Measurements from ENCODE around the gene KIAA0319L. TPM values are rescaled to one million over a fixed set of nuclear protein-coding genes. Genes with fewer than 3 reads are reported as not detected.

The KIAA0319L gene
- total and polyA plus RNA-seq, 3 experiments from 2014 or later = 28.5 to 30.4 (median 29.3) TPM

GRCh38 chr1:35433714-35434113 is 123.5 kb downstream of the KIAA0319L start:
- Histone ChIP-seq H3K9me3 (ENCODE audit: low read length) (no peaks in the 10 kb centered on the region), H3K36me3 (ENCODE audit: insufficient read depth, low read length) (peaks cover 20% of the 10 kb centered on the region), H3K27ac (ENCODE audit: low read depth, low read length) (no peak overlapping the region), H3K27me3 (ENCODE audit: insufficient read depth, low read length, poor library complexity, severe bottlenecking) (no peaks in the 10 kb centered on the region), H3K4me1 (ENCODE audit: insufficient read depth, low read length) (no peaks in the 10 kb centered on the region), H3K4me3 (ENCODE audit: low read length) (no peak overlapping the region)
- CTCF ChIA-PET = no interaction called here
- Mint-ChIP-seq H3K9me3 (no peaks in the 10 kb centered on the region), H3K4me1 (peaks cover 0 to 14% (median 5%) of the 10 kb centered on the region in 3 donors), H3K4me3 (no peak overlapping the region), H3K27me3 (peaks cover 0 to 2% of the 10 kb centered on the region in 2 donors), H3K36me3 (peaks cover 8 to 70% (median 24%) of the 10 kb centered on the region in 3 donors), H3K27ac (peak overlapping the region in 1 of 8 donors; percentile 41)
- no peak for DNase-seq
- POLR2A ChIA-PET = no interaction called here

GRCh38 chr1:35432231-35432630 is 125.0 kb downstream of the KIAA0319L start:
- peaks cover 18% of the 10 kb centered on the region for H3K36me3 ChIP-seq (ENCODE audit: insufficient read depth, low read length)
- no peaks in the 10 kb centered on the region for H3K4me1 ChIP-seq (ENCODE audit: insufficient read depth, low read length)
- H3K4me3 ChIP-seq (ENCODE audit: low read length) = no peak overlapping the region
- H3K27ac ChIP-seq (ENCODE audit: low read depth, low read length) = no peak overlapping the region
- Mint-ChIP-seq H3K9me3 (no peaks in the 10 kb centered on the region), H3K27ac (peak overlapping the region in 1 of 8 donors; percentile 6), H3K27me3 (peaks cover 0 to 2% of the 10 kb centered on the region in 2 donors), H3K4me3 (no peak overlapping the region), H3K36me3 (peaks cover 8 to 56% (median 19%) of the 10 kb centered on the region in 3 donors), H3K4me1 (peaks cover 0 to 14% (median 5%) of the 10 kb centered on the region in 3 donors)
- ChIA-PET CTCF (interaction anchor here (0.8 kb wide), 1 partner anchor 13 kb away, joined by 3 read pairs; no protein-coding TSS in a partner anchor), POLR2A (no interaction called here)
- DNase-seq = no peak
- H3K27me3 ChIP-seq (ENCODE audit: insufficient read depth, low read length, poor library complexity, severe bottlenecking) = no peaks in the 10 kb centered on the region
- no peaks in the 10 kb centered on the region for H3K9me3 ChIP-seq (ENCODE audit: low read length)

GRCh38 chr1:35431173-35431599 is 126.0 kb downstream of the KIAA0319L start:
- H3K27ac ChIP-seq (ENCODE audit: low read depth, low read length) = no peak overlapping the region
- peak overlapping the region in 5 of 8 donors; percentile 1 to 74 (median 56) for H3K27ac Mint-ChIP-seq
- no peak overlapping the region for H3K4me3 ChIP-seq (ENCODE audit: low read length)
- peaks cover 5 to 46% (median 15%) of the 10 kb centered on the region in 3 donors for H3K36me3 Mint-ChIP-seq
- peaks cover 0 to 14% (median 5%) of the 10 kb centered on the region in 3 donors for H3K4me1 Mint-ChIP-seq
- no peaks in the 10 kb centered on the region for H3K9me3 ChIP-seq (ENCODE audit: low read length)
- no peaks in the 10 kb centered on the region for H3K27me3 ChIP-seq (ENCODE audit: insufficient read depth, low read length, poor library complexity, severe bottlenecking)
- H3K9me3 Mint-ChIP-seq = no peaks in the 10 kb centered on the region
- peaks cover 0 to 2% of the 10 kb centered on the region in 2 donors for H3K27me3 Mint-ChIP-seq
- no peaks in the 10 kb centered on the region for H3K4me1 ChIP-seq (ENCODE audit: insufficient read depth, low read length)
- DNase-seq = no peak
- POLR2A ChIA-PET = no interaction called here
- CTCF ChIA-PET = no interaction called here
- peaks cover 14% of the 10 kb centered on the region for H3K36me3 ChIP-seq (ENCODE audit: insufficient read depth, low read length)
- H3K4me3 Mint-ChIP-seq = no peak overlapping the region

- Mint-ChIP-seq H3K27me3 (peaks cover 0 to 2% of the 10 kb centered on the region in 2 donors), H3K9me3 (no peaks in the 10 kb centered on the region), H3K4me1 (peaks cover 0 to 14% (median 5%) of the 10 kb centered on the region in 3 donors), H3K4me3 (no peak overlapping the region), H3K27ac (peak overlapping the region in 2 of 8 donors; percentile 56 to 66), H3K36me3 (peaks cover 5 to 42% (median 15%) of the 10 kb centered on the region in 3 donors)
- Histone ChIP-seq H3K27me3 (ENCODE audit: insufficient read depth, low read length, poor library complexity, severe bottlenecking) (no peaks in the 10 kb centered on the region), H3K4me3 (ENCODE audit: low read length) (no peak overlapping the region), H3K4me1 (ENCODE audit: insufficient read depth, low read length) (no peaks in the 10 kb centered on the region), H3K36me3 (ENCODE audit: insufficient read depth, low read length) (peaks cover 9% of the 10 kb centered on the region), H3K27ac (ENCODE audit: low read depth, low read length) (no peak overlapping the region), H3K9me3 (ENCODE audit: low read length) (no peaks in the 10 kb centered on the region)
- ChIA-PET CTCF (no interaction called here), POLR2A (no interaction called here)
- no peak for DNase-seq
Observed at GRCh38 chr1:35430762-35431161, 126.4 kb downstream of the KIAA0319L start.

- peaks cover 0 to 14% (median 5%) of the 10 kb centered on the region in 3 donors for H3K4me1 Mint-ChIP-seq
- H3K27me3 Mint-ChIP-seq = peaks cover 0 to 2% of the 10 kb centered on the region in 2 donors
- no peak for DNase-seq
- Histone ChIP-seq H3K36me3 (ENCODE audit: insufficient read depth, low read length) (no peaks in the 10 kb centered on the region), H3K27me3 (ENCODE audit: insufficient read depth, low read length, poor library complexity, severe bottlenecking) (no peaks in the 10 kb centered on the region), H3K4me3 (ENCODE audit: low read length) (no peak overlapping the region), H3K4me1 (ENCODE audit: insufficient read depth, low read length) (no peaks in the 10 kb centered on the region), H3K9me3 (ENCODE audit: low read length) (no peaks in the 10 kb centered on the region), H3K27ac (ENCODE audit: low read depth, low read length) (no peak overlapping the region)
- H3K4me3 Mint-ChIP-seq = no peak overlapping the region
- peak overlapping the region in 2 of 8 donors; percentile 11 to 14 for H3K27ac Mint-ChIP-seq
- H3K36me3 Mint-ChIP-seq = peaks cover 5 to 21% (median 6%) of the 10 kb centered on the region in 3 donors
- POLR2A ChIA-PET = no interaction called here
- CTCF ChIA-PET = no interaction called here
- H3K9me3 Mint-ChIP-seq = no peaks in the 10 kb centered on the region
Observed at GRCh38 chr1:35428360-35428759, 128.8 kb downstream of the KIAA0319L start.

- ChIA-PET CTCF (no interaction called here), POLR2A (no interaction called here)
- H3K4me3 ChIP-seq (ENCODE audit: low read length) = no peak overlapping the region
- H3K36me3 ChIP-seq (ENCODE audit: insufficient read depth, low read length) = no peaks in the 10 kb centered on the region
- no peak overlapping the region for H3K27ac ChIP-seq (ENCODE audit: low read depth, low read length)
- Mint-ChIP-seq H3K9me3 (no peaks in the 10 kb centered on the region), H3K4me1 (peaks cover 0 to 2% (median under 1%) of the 10 kb centered on the region in 3 donors), H3K27me3 (peaks cover 0 to 2% of the 10 kb centered on the region in 2 donors), H3K36me3 (peaks cover 5 to 12% (median 7%) of the 10 kb centered on the region in 3 donors), H3K27ac (peak overlapping the region in 5 of 8 donors; percentile 7 to 60 (median 20)), H3K4me3 (no peak overlapping the region)
- no peaks in the 10 kb centered on the region for H3K27me3 ChIP-seq (ENCODE audit: insufficient read depth, low read length, poor library complexity, severe bottlenecking)
- DNase-seq = no peak
- no peaks in the 10 kb centered on the region for H3K9me3 ChIP-seq (ENCODE audit: low read length)
- H3K4me1 ChIP-seq (ENCODE audit: insufficient read depth, low read length) = no peaks in the 10 kb centered on the region
Observed at GRCh38 chr1:35426097-35426586, 131.1 kb downstream of the KIAA0319L start.

DNA sequence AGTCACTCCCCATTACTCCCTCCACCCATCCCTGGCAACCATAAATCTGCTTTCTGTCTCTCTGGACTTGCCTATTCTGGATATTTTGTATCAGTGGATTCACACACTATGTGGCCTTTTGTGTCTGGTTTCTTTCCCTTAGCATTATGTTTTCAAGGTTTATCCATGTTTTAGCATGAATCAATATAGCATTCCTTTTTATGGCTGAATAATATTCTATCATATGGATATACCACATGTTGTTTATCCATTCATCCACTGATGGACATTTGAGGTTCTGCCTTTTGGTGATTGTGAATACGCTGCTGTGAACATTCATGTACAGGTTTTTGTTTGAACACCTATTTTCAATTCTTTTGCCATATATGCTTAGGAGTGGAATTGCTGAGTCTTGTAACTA is 148.3 kb downstream of the KIAA0319L start:
- POLR2A ChIA-PET = no interaction called here
- Mint-ChIP-seq H3K27me3 (peaks cover 0 to 1% of the 10 kb centered on the region in 2 donors), H3K4me1 (no peaks in the 10 kb centered on the region), H3K4me3 (no peak overlapping the region), H3K9me3 (no peaks in the 10 kb centered on the region), H3K27ac (no peak overlapping the region), H3K36me3 (peaks cover 23 to 60% (median 25%) of the 10 kb centered on the region in 3 donors)
- Histone ChIP-seq H3K4me3 (ENCODE audit: low read length) (no peak overlapping the region), H3K4me1 (ENCODE audit: insufficient read depth, low read length) (no peaks in the 10 kb centered on the region), H3K36me3 (ENCODE audit: insufficient read depth, low read length) (peaks cover 32% of the 10 kb centered on the region), H3K27ac (ENCODE audit: low read depth, low read length) (no peak overlapping the region), H3K27me3 (ENCODE audit: insufficient read depth, low read length, poor library complexity, severe bottlenecking) (no peaks in the 10 kb centered on the region), H3K9me3 (ENCODE audit: low read length) (no peaks in the 10 kb centered on the region)
- no peak for DNase-seq
- CTCF ChIA-PET = no interaction called here

GRCh38 chr1:35407743-35408142 is 149.5 kb downstream of the KIAA0319L start:
- POLR2A ChIA-PET = no interaction called here

More at GRCh38 chr1:35407743-35408142, 149.5 kb downstream of the KIAA0319L start:
- no peaks in the 10 kb centered on the region for H3K9me3 ChIP-seq (ENCODE audit: low read length)
- Mint-ChIP-seq H3K4me3 (no peak overlapping the region), H3K27ac (no peak overlapping the region), H3K36me3 (peaks cover 23 to 63% (median 25%) of the 10 kb centered on the region in 3 donors), H3K4me1 (no peaks in the 10 kb centered on the region), H3K9me3 (no peaks in the 10 kb centered on the region), H3K27me3 (peaks cover 0 to 1% of the 10 kb centered on the region in 2 donors)
- no peaks in the 10 kb centered on the region for H3K4me1 ChIP-seq (ENCODE audit: insufficient read depth, low read length)
- no peaks in the 10 kb centered on the region for H3K27me3 ChIP-seq (ENCODE audit: insufficient read depth, low read length, poor library complexity, severe bottlenecking)
- CTCF ChIA-PET = interaction anchor here (1.0 kb wide), 1 partner anchor 44 kb away, joined by 4 read pairs; no protein-coding TSS in a partner anchor
- no peak overlapping the region for H3K27ac ChIP-seq (ENCODE audit: low read depth, low read length)
- no peak overlapping the region for H3K4me3 ChIP-seq (ENCODE audit: low read length)
- peaks cover 32% of the 10 kb centered on the region for H3K36me3 ChIP-seq (ENCODE audit: insufficient read depth, low read length)
- no peak for DNase-seq
